Neural progenitor cell (in vitro differentiated cells): Measurements from ENCODE around the gene DMRTC2.

ENCODE experiments used
- EZH2phosphoT487 ChIP-seq: fragments of 200-600 bp; sonication (generic); IDR thresholded peaks from 2 replicates; pipeline ENCODE4 v1.6.1; 2017; ENCODE audit warnings: antibody characterized with exemption
- TF ChIP-seq, protein P1 (sequence below): fragments of 200-600 bp; sonication (generic); IDR thresholded peaks from 2 replicates; pipeline ENCODE4 v1.5.1; 2017; ENCODE audit warnings: antibody characterized with exemption, mild to moderate bottlenecking

DNA sequence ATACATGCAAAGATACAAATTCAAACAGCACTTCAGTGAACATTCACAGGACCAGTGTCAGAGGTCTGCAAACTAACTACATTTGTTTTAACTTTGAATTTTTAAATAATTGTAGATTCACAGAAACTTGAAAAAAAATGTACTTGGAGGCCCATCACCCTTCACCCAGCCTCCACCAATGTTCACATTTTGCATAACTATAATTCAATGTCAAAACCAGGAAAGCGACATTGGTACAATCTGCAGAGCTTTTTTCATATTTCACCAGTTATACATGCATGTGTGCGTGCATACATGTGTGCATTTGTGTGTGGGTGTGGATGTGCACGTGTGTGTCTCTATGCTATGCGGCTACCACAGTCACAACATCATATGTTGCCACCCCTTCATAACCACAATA lies 29.5 kb upstream of the DMRTC2 start:
- TF ChIP-seq, protein P1, sequence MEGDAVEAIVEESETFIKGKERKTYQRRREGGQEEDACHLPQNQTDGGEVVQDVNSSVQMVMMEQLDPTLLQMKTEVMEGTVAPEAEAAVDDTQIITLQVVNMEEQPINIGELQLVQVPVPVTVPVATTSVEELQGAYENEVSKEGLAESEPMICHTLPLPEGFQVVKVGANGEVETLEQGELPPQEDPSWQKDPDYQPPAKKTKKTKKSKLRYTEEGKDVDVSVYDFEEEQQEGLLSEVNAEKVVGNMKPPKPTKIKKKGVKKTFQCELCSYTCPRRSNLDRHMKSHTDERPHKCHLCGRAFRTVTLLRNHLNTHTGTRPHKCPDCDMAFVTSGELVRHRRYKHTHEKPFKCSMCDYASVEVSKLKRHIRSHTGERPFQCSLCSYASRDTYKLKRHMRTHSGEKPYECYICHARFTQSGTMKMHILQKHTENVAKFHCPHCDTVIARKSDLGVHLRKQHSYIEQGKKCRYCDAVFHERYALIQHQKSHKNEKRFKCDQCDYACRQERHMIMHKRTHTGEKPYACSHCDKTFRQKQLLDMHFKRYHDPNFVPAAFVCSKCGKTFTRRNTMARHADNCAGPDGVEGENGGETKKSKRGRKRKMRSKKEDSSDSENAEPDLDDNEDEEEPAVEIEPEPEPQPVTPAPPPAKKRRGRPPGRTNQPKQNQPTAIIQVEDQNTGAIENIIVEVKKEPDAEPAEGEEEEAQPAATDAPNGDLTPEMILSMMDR: no peak
- TF ChIP-seq EZH2phosphoT487: no peak
